Trophoblast cell (in vitro differentiated cells and primary cell): Measurements from ENCODE around the gene PBRM1.

Source experiments
- DNase-seq, 2 donors: peaks; one replicate each; pipeline ENCODE4 v3.0.0-alpha.2; 2016
- H2AFZ ChIP-seq: 2 replicates; pipeline ENCODE4 v1.6.1; 2013; ENCODE audit warnings: low read length, moderate library complexity, mild to moderate bottlenecking; ENCODE audit not compliant: insufficient read depth, poor library complexity
- H2AK5ac ChIP-seq: 2 replicates; pipeline ENCODE4 v1.6.1; 2013; ENCODE audit warnings: mild to moderate bottlenecking, low read length
- H2BK120ac ChIP-seq: 2 replicates; pipeline ENCODE4 v1.6.1; 2013; ENCODE audit warnings: low read length, mild to moderate bottlenecking, moderate library complexity; ENCODE audit not compliant: insufficient read depth, poor library complexity
- H2BK12ac ChIP-seq: 2 replicates; pipeline ENCODE4 v1.6.1; 2013; ENCODE audit warnings: mild to moderate bottlenecking, low read length, moderate library complexity
- H2BK5ac ChIP-seq: 2 replicates; pipeline ENCODE4 v1.6.1; 2013; ENCODE audit warnings: low read length, low read depth, moderate library complexity, mild to moderate bottlenecking; ENCODE audit not compliant: poor library complexity
- H3K14ac ChIP-seq: 2 replicates; pipeline ENCODE4 v1.6.1; 2013; ENCODE audit warnings: mild to moderate bottlenecking, low read length
- H3K18ac ChIP-seq: 2 replicates; pipeline ENCODE4 v1.6.1; 2013; ENCODE audit warnings: mild to moderate bottlenecking, low read length
- H3K23ac ChIP-seq: 2 replicates; pipeline ENCODE4 v1.6.1; 2013; ENCODE audit warnings: low read length
- H3K27ac ChIP-seq: 2 replicates; pipeline ENCODE4 v1.5.1; 2013; ENCODE audit warnings: low read depth, mild to moderate bottlenecking, inconsistent platforms, low read length, moderate library complexity
- H3K27me3 ChIP-seq: 2 replicates; pipeline ENCODE4 v1.6.1; 2013; ENCODE audit warnings: inconsistent platforms, mild to moderate bottlenecking, low read length, moderate library complexity; ENCODE audit not compliant: insufficient read depth
- H3K36me3 ChIP-seq, 2 experiments: 1 replicate in 1 of 2; 2 replicates in 1 of 2; pipeline ENCODE4 v1.6.1; 2013; ENCODE audit warnings: low read length in 2 of 2, mild to moderate bottlenecking in 2 of 2, moderate library complexity in 1 of 2; ENCODE audit not compliant: insufficient read depth in 2 of 2, control insufficient read depth in 1 of 2
- H3K4ac ChIP-seq: 2 replicates; pipeline ENCODE4 v1.6.1; 2013; ENCODE audit warnings: low read depth, mild to moderate bottlenecking, low read length, moderate library complexity
- H3K4me1 ChIP-seq, 2 experiments: 1 replicate in 1 of 2; 2 replicates in 1 of 2; pipeline ENCODE4 v1.6.1; 2013; ENCODE audit warnings: low read length in 2 of 2, mild to moderate bottlenecking in 2 of 2, moderate library complexity in 1 of 2; ENCODE audit not compliant: insufficient read depth in 2 of 2, control insufficient read depth in 1 of 2
- H3K4me2 ChIP-seq: 2 replicates; pipeline ENCODE4 v1.6.1; 2013; ENCODE audit warnings: inconsistent platforms, mild to moderate bottlenecking, low read length, moderate library complexity
- H3K4me3 ChIP-seq: 2 replicates; pipeline ENCODE4 v1.5.1; 2013; ENCODE audit warnings: mild to moderate bottlenecking, low read depth, low read length, inconsistent platforms
- H3K79me1 ChIP-seq: one replicate; pipeline ENCODE4 v1.6.1; 2013; ENCODE audit warnings: low read length
- H3K79me2 ChIP-seq: 2 replicates; pipeline ENCODE4 v1.6.1; 2013; ENCODE audit warnings: low read length, mild to moderate bottlenecking; ENCODE audit not compliant: control insufficient read depth, insufficient read depth, poor library complexity
- H3K9ac ChIP-seq: 2 replicates; pipeline ENCODE4 v1.6.1; 2013; ENCODE audit warnings: mild to moderate bottlenecking, low read length
- H3K9me3 ChIP-seq: 2 replicates; pipeline ENCODE4 v1.6.1; 2013; ENCODE audit warnings: low read depth, mild to moderate bottlenecking, control low read depth, inconsistent platforms, low read length; ENCODE audit not compliant: insufficient read depth
- H4K12ac ChIP-seq: 2 replicates; pipeline ENCODE4 v1.6.1; 2013; ENCODE audit warnings: low read depth, mild to moderate bottlenecking, low read length, moderate library complexity
- H4K8ac ChIP-seq: 2 replicates; pipeline ENCODE4 v1.6.1; 2013; ENCODE audit warnings: low read depth, mild to moderate bottlenecking, low read length, moderate library complexity
- H4K91ac ChIP-seq: one replicate; pipeline ENCODE4 v1.6.1; 2013; ENCODE audit warnings: low read depth, mild to moderate bottlenecking, low read length, moderate library complexity
- WGBS: extraction: QIAGEN DNeasy Blood & Tissue Kit; methylation state at CpG from one replicate; pipeline ENCODE4 v1.1.7; 2013; ENCODE audit warnings: missing lambda C conversion rate; ENCODE audit not compliant: insufficient read length, insufficient coverage; ENCODE audit errors: extremely low coverage; 5-methylcytosine and 5-hydroxymethylcytosine counted together

The PBRM1 gene

DNA sequence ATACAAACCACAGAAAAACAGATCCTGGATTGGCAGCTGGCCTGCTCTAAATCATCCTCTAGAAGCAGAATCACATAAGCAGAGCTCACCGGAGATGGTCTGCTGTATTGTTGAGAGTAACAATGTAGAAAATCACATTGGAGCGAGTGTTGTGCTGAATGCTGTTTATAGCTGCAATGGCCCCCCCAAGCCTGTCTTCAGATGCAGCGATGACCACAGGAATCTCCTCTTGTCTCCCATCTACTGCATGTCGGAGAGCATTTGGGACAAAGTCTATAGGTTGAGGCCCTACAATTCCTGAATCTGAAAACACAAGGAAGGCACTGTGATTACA is 11.9 kb upstream of the PBRM1 start:
- no peak overlapping the region for H3K23ac ChIP-seq
- no peak overlapping the region for H4K8ac ChIP-seq
- H3K4me1 ChIP-seq = no peaks in the 10 kb centered on the region
- H3K18ac ChIP-seq = no peak overlapping the region
- H3K27ac ChIP-seq = no peak overlapping the region
- H3K4me2 ChIP-seq = no peak overlapping the region
- no peak for DNase-seq
- H2BK120ac ChIP-seq = no peak overlapping the region
- no peak overlapping the region for H2AK5ac ChIP-seq
- no peaks in the 10 kb centered on the region for H3K79me2 ChIP-seq
- no peak overlapping the region for H3K4ac ChIP-seq
- no peaks in the 10 kb centered on the region for H3K27me3 ChIP-seq
- no peak overlapping the region for H2BK12ac ChIP-seq
- H3K9ac ChIP-seq = no peak overlapping the region
- H4K91ac ChIP-seq = no peak overlapping the region
- H2AFZ ChIP-seq = no peak overlapping the region
- H3K36me3 ChIP-seq = peaks cover 13 to 39% of the 10 kb centered on the region in 2 experiments
- no peak overlapping the region for H4K12ac ChIP-seq
- H3K79me1 ChIP-seq = no peaks in the 10 kb centered on the region
- no CpG with 5 or more reads among the region's 4 CpGs for WGBS
- no peak overlapping the region for H2BK5ac ChIP-seq
- no peak overlapping the region for H3K14ac ChIP-seq
- no peak overlapping the region for H3K4me3 ChIP-seq
- no peaks in the 10 kb centered on the region for H3K9me3 ChIP-seq

DNA sequence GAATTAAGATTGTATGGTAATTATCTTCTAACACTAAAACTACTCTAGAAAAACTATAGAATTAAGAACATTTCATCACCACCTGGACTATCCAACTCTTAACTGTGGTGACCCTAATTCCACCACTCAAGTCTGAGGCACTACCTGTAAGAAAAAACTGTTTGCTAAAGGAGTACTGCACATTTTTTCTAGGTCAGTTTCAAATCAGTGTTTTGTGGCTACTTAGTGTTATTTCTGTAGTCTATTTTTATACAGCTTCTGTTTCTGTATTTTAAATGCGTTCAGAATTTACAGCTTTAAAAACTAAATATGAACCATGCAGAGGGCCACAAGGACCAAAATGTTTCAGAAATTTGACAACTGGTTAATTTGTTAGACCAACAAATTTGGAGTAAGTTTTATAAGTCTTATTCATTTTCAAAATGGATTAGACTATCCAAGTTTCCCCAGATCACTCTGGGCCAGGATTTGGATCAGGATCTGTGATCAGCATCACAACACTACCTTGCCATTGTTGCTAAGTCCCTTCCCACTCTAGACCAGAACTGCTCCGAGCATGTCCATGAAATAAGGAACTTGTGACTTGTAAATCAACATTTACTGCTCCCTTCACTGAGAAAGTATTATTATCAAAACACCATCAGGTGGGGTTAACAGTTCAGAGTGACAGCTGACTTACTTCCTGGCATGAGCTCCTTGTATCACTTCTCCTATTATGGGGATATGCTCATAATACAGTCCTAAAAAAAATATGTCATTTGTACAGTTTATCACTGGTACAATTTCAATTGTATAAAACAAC is 11.3 kb upstream of the PBRM1 start:
- Histone ChIP-seq H3K18ac (no peak overlapping the region), H4K12ac (no peak overlapping the region), H3K27ac (no peak overlapping the region), H3K23ac (no peak overlapping the region), H3K9me3 (no peaks in the 10 kb centered on the region), H3K4me3 (no peak overlapping the region), H2AK5ac (no peak overlapping the region), H3K4me2 (no peak overlapping the region), H4K91ac (no peak overlapping the region), H3K9ac (no peak overlapping the region), H3K14ac (no peak overlapping the region), H3K4me1 (no peaks in the 10 kb centered on the region), H3K27me3 (no peaks in the 10 kb centered on the region), H2AFZ (no peak overlapping the region), H2BK5ac (no peak overlapping the region), H2BK12ac (no peak overlapping the region), H3K79me2 (no peaks in the 10 kb centered on the region), H3K4ac (no peak overlapping the region), H3K36me3 (peaks cover 17 to 44% of the 10 kb centered on the region in 2 experiments), H2BK120ac (no peak overlapping the region), H3K79me1 (no peaks in the 10 kb centered on the region), H4K8ac (no peak overlapping the region)
- WGBS = no CpG with 5 or more reads among the region's 2 CpGs
- no peak for DNase-seq

- no peak overlapping the region for H3K18ac ChIP-seq
- no peaks in the 10 kb centered on the region for H3K9me3 ChIP-seq
- peaks cover 19 to 48% of the 10 kb centered on the region in 2 experiments for H3K36me3 ChIP-seq
- DNase-seq = no peak
- H4K91ac ChIP-seq = no peak overlapping the region
- H2AK5ac ChIP-seq = no peak overlapping the region
- no peaks in the 10 kb centered on the region for H3K4me1 ChIP-seq
- no peak overlapping the region for H2AFZ ChIP-seq
- no peak overlapping the region for H3K27ac ChIP-seq
- H4K8ac ChIP-seq = no peak overlapping the region
- H3K79me2 ChIP-seq = no peaks in the 10 kb centered on the region
- no peak overlapping the region for H3K4ac ChIP-seq
- no peak overlapping the region for H3K14ac ChIP-seq
- H3K27me3 ChIP-seq = no peaks in the 10 kb centered on the region
- H3K23ac ChIP-seq = no peak overlapping the region
- no CpG with 5 or more reads among the region's 4 CpGs for WGBS
- H4K12ac ChIP-seq = no peak overlapping the region
- no peaks in the 10 kb centered on the region for H3K79me1 ChIP-seq
- no peak overlapping the region for H3K4me2 ChIP-seq
- no peak overlapping the region for H3K9ac ChIP-seq
- H3K4me3 ChIP-seq = no peak overlapping the region
- H2BK5ac ChIP-seq = no peak overlapping the region
- H2BK12ac ChIP-seq = no peak overlapping the region
- H2BK120ac ChIP-seq = no peak overlapping the region
Measured at GRCh38 chr3:52695798-52696671, 10.3 kb upstream of the PBRM1 start.

DNA sequence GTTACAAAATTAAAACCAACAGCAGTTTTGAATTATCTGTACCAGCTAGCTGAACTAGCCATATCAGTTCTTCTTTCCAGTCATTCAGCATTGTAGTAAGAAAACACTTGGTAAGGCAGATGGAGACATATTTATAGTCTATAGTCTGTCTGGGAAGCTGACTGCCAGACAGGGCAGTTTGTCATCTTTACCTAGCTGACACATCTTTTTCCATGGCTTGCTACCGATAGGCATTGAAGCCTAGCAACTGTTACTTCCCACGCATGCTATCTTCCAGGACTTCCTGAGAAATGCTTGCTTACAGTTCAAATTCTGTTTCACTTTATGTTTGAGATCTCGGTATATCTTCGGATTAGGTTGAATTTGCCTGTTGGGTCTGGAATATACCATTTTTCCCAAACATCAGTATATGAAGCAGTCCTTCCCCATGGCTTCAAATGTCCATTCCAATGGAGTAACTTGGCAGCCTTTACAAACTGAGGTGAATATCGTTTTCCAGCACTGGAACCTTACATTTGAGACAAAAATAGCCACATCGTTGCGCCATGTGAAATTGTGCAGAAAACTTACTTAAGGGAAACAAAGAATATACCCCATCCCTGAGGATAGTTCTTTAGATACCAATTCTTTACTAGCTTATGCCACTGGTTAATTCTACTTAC is 8.9 kb upstream of the PBRM1 start:
- H3K9ac ChIP-seq = no peak overlapping the region
- no peak overlapping the region for H3K4me3 ChIP-seq
- H3K4me1 ChIP-seq = no peaks in the 10 kb centered on the region
- no peaks in the 10 kb centered on the region for H3K79me2 ChIP-seq
- H3K79me1 ChIP-seq = no peaks in the 10 kb centered on the region
- H2AFZ ChIP-seq = no peak overlapping the region
- H3K18ac ChIP-seq = no peak overlapping the region
- no peak overlapping the region for H2BK5ac ChIP-seq
- H2AK5ac ChIP-seq = no peak overlapping the region
- H4K91ac ChIP-seq = no peak overlapping the region
- H3K23ac ChIP-seq = no peak overlapping the region
- no peak overlapping the region for H2BK12ac ChIP-seq
- no peak overlapping the region for H3K4ac ChIP-seq
- H3K9me3 ChIP-seq = no peaks in the 10 kb centered on the region
- no peak for DNase-seq
- no CpG with 5 or more reads among the region's 7 CpGs for WGBS
- H3K14ac ChIP-seq = no peak overlapping the region
- no peak overlapping the region for H2BK120ac ChIP-seq
- H3K4me2 ChIP-seq = no peak overlapping the region
- H3K27me3 ChIP-seq = no peaks in the 10 kb centered on the region
- H4K12ac ChIP-seq = no peak overlapping the region
- H3K36me3 ChIP-seq = peaks cover 20 to 58% of the 10 kb centered on the region in 2 experiments
- H3K27ac ChIP-seq = no peak overlapping the region
- no peak overlapping the region for H4K8ac ChIP-seq
